ENCODE data around the gene ARHGEF11. TPM values are rescaled to one million over a fixed set of nuclear protein-coding genes. Genes with fewer than 3 reads are reported as not detected.

The ARHGEF11 gene
- total RNA-seq, 4 donors from 2014 or later: 56.7 to 127 (median 89.9) TPM

- peaks cover 0 to 14% (median 0%) of the 10 kb centered on the region in 4 donors for H3K4me1 ChIP-seq
- no peaks in the 10 kb centered on the region for H3K36me3 ChIP-seq
- H3K27me3 ChIP-seq: no peaks in the 10 kb centered on the region
- H3K9me3 ChIP-seq: no peaks in the 10 kb centered on the region
- no peak overlapping the region for H3K4me3 ChIP-seq
- no peak for DNase-seq
- H3K27ac ChIP-seq: no peak overlapping the region
- no peak for TF ChIP-seq CTCF (IDR thresholded peaks at IDR 0.05)
- TF ChIP-seq POLR2A (IDR thresholded peaks at IDR 0.05): no peak
Measured at GRCh38 chr1:156900896-156901589, 144.5 kb downstream of the ARHGEF11 start.

- Histone ChIP-seq H3K4me1 (peaks cover 0 to 17% (median 0%) of the 10 kb centered on the region in 4 donors), H3K27ac (no peak overlapping the region), H3K9me3 (no peaks in the 10 kb centered on the region)
Measured at GRCh38 chr1:156899956-156900718, 145.4 kb downstream of the ARHGEF11 start.

GRCh38 chr1:156898971-156899664, 146.4 kb downstream of the ARHGEF11 start:
- peaks cover 0 to 1% of the 10 kb centered on the region in 2 donors for H3K27me3 ChIP-seq
- DNase-seq: no peak
- no peaks in the 10 kb centered on the region for H3K9me3 ChIP-seq
- no peak overlapping the region for H3K27ac ChIP-seq
- no peak overlapping the region for H3K4me3 ChIP-seq
- H3K4me1 ChIP-seq: peaks cover 0 to 17% (median 0%) of the 10 kb centered on the region in 4 donors
- H3K36me3 ChIP-seq: no peaks in the 10 kb centered on the region
- no peak for TF ChIP-seq POLR2A (IDR thresholded peaks at IDR 0.05)
- TF ChIP-seq CTCF (IDR thresholded peaks at IDR 0.05): no peak

More at GRCh38 chr1:156899956-156900718, 145.4 kb downstream of the ARHGEF11 start:
- DNase-seq: no peak
- Histone ChIP-seq H3K36me3 (no peaks in the 10 kb centered on the region), H3K27me3 (no peaks in the 10 kb centered on the region), H3K4me3 (no peak overlapping the region)
- TF ChIP-seq POLR2A (IDR thresholded peaks at IDR 0.05) (no peak), CTCF (IDR thresholded peaks at IDR 0.05) (no peak)

- Histone ChIP-seq H3K4me1 (peaks cover 0 to 21% (median 4%) of the 10 kb centered on the region in 4 donors), H3K27ac (peak overlapping the region in 2 of 4 donors; percentile 59 to 65), H3K36me3 (no peaks in the 10 kb centered on the region), H3K27me3 (peaks cover 0 to 11% of the 10 kb centered on the region in 2 donors), H3K9me3 (no peaks in the 10 kb centered on the region), H3K4me3 (no peak overlapping the region)
- no peak for DNase-seq
- TF ChIP-seq CTCF (IDR thresholded peaks at IDR 0.05) (no peak), POLR2A (IDR thresholded peaks at IDR 0.05) (no peak)
Measured at GRCh38 chr1:156898161-156898566, 147.4 kb downstream of the ARHGEF11 start.

DNA sequence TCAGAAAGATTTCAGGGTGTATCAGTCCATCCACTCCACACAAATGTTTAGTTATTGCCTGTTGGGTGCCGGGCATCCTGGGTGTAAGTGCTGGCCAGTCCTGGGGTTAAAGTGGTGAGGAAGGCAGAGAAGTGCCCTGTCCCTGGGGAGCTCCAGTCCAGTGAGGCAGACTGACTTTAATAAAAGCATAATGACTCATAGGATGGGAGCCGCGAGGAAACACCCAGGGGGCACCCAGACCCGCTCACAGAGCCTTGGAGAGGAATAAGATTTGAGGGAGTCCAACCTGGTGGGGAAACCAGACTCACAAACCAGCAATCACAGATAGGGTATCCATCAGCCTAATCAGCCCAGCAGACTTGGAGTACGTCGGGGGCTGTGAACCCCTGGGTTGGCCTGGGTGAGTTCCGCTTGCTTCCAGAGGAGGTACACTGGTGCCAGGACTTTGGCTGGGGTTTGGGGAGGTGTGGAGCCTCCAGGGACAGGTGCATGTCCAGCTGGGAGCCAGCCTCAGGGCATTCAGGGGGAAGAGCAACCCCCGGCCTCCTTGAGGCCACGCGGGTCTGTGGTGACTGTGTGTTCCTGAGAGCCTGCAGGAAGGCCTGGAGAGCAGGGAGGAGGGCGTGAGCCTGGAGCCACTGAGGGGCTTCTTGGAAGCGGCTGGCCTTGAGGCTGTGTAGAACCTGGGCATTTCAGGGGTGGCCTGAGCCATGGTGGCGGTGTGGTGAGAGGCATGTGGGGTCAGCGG, 148.3 kb downstream of the ARHGEF11 start:
- Histone ChIP-seq H3K4me3 (no peak overlapping the region), H3K4me1 (peaks cover 0 to 28% (median 4%) of the 10 kb centered on the region in 4 donors), H3K27me3 (peaks cover 0 to 13% of the 10 kb centered on the region in 2 donors), H3K9me3 (no peaks in the 10 kb centered on the region), H3K36me3 (no peaks in the 10 kb centered on the region), H3K27ac (peak overlapping the region in 2 of 4 donors; percentile 59 to 65)
- TF ChIP-seq POLR2A (IDR thresholded peaks at IDR 0.05): no peak
- TF ChIP-seq CTCF (IDR thresholded peaks at IDR 0.05): no peak
- DNase-seq: no peak

Measured in Peyer's patch (tissue), 4 donors.